Measurements from ENCODE around the gene KLK12. TPM values are rescaled to one million over a fixed set of nuclear protein-coding genes. Genes with fewer than 3 reads are reported as not detected.
A peak's percentile ranks its signal among the peaks of the same experiment; 100 is the strongest.
"Not testable (repeated sequence)": the region's sequence is repeated elsewhere in the genome, so short reads cannot be mapped to it uniquely, and the experiment has no call there.

Gene KLK12
- total RNA-seq, 1 donor from 2014 or later = not detected

- DNase-seq (ENCODE audit: low read depth in 2 of 2) = peak in 1 of 2 donors; percentile 40
These were observed 17.8 kb downstream of the KLK12 start for GRCh38 chr19:51016798-51017683.

DNA sequence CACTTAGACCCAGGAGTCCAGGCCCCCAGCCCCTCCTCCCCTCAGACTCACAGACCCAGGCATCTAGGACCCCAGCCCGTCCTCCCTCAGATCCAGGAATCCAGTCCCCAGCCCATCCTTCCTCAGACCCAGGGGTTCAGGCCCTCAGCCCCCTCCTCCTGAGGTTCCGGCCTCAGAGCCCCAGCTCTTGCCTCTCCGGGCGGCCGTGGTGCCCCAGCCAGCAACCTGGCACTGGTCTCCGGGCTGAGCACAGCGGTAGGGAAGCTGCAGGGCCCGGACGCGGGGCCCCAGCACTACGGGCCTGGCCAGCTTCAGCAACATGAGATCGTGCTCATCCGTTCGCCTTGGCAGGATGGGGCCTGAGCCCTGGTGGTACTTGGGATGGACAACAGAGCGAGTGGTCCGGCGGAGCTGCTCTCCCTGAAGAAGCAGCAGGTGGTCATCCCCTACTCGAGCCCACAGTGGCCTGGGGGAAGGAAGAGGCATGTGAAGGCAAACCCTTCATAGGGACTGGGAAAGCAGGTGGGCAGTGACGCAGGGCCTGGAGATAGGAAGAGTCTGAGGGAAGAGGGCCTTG, 19.0 kb downstream of the KLK12 start:
- no peak for DNase-seq (ENCODE audit: low read depth in 2 of 2)

GRCh38 chr19:51014242-51014641, 20.6 kb downstream of the KLK12 start:
- DNase-seq (ENCODE audit: low read depth in 2 of 2) = no peak

DNA sequence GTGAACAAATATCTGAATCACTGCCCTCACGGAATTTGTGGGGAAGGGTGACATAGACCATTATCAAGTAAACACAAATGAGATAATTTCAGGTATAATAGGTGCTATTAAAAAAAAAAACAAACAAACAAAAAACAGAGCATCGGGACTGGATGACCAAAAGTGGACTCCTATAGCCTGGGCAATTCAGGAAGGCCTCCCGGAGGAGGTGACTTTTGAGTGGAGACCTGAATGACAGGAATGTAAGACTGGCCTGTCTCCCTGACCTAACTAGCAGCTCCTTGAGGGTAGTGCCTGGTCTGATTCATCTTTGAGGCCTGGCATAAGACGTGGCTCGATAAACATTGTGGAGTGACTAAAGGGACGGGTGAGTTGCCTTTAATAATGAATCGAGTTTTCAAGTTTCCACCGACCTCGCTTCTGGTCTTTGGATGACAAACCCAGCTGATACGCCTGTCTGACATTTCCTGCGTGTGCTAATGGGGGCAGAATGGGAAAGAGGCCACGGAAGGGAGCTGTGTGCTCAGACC, 22.1 kb downstream of the KLK12 start:
- no peak for DNase-seq (ENCODE audit: low read depth in 2 of 2)

GRCh38 chr19:51010066-51010795, 24.6 kb downstream of the KLK12 start:
- no peak for DNase-seq (ENCODE audit: low read depth in 2 of 2)

- no peak for DNase-seq (ENCODE audit: low read depth in 2 of 2)
These were observed 25.5 kb downstream of the KLK12 start for GRCh38 chr19:51009061-51009891.

DNA sequence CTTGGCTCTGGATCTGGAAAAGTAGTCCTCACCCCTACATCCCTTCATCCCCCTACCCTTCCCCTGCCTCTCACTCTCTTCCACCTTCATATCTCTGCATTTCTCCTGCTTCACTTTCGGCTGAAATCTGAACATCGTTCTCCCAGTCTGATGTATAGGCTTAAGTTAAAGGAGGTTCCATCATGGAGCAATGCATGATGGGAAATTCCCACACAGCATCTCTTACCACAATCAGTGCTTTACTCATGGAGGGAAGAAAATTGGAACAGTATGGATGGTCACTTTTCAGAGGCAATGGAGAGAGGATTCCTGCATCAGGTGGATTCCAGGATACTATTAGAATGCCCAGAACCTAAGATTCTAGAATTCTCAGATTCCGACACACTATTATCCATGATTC, 27.3 kb downstream of the KLK12 start:
- no peak for DNase-seq (ENCODE audit: low read depth in 2 of 2)

DNA sequence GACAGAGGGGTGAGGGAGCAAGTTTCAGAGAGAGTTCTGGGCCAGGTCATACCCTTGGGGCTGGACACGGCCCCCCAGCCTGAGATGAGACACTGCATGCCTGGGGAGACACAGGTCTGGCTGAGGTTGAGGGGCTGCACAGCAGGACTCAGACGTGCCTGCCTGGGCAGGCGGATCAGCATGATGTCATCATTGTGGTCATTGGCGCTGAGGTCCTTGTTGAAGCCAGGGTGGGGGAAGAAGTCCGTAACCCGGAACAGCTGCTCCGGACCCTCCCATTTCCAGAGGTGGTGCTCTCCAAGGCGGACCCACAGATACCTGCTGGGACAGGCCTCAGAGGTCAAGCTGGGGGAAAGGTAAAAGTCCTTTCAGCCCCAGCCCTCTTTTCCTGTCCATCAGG, 28.4 kb downstream of the KLK12 start:
- DNase-seq (ENCODE audit: low read depth in 2 of 2) = no peak

GRCh38 chr19:51005248-51005647, 29.6 kb downstream of the KLK12 start:
- DNase-seq (ENCODE audit: low read depth in 2 of 2) = no peak

DNA sequence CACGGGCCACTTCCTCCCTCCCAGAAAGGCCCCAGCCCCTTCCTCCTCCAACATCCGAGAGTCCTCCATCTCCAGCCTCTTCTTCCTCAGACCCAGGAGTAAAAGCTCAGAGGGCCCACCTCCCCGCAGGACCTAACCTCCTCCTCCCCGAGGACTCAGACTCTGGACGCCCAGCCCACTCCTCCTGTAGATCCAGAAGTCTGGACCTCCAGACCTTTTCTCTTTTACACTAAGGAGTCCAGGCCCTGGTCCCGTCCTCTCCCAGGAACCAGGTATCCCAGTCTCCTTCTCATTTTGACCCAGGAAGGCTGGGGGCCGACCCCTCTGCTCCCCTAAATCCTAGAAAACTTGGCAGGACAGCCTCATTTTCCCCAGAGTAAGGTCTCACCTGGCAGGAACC, 31.5 kb downstream of the KLK12 start:
- no peak for DNase-seq (ENCODE audit: low read depth in 2 of 2)

DNA sequence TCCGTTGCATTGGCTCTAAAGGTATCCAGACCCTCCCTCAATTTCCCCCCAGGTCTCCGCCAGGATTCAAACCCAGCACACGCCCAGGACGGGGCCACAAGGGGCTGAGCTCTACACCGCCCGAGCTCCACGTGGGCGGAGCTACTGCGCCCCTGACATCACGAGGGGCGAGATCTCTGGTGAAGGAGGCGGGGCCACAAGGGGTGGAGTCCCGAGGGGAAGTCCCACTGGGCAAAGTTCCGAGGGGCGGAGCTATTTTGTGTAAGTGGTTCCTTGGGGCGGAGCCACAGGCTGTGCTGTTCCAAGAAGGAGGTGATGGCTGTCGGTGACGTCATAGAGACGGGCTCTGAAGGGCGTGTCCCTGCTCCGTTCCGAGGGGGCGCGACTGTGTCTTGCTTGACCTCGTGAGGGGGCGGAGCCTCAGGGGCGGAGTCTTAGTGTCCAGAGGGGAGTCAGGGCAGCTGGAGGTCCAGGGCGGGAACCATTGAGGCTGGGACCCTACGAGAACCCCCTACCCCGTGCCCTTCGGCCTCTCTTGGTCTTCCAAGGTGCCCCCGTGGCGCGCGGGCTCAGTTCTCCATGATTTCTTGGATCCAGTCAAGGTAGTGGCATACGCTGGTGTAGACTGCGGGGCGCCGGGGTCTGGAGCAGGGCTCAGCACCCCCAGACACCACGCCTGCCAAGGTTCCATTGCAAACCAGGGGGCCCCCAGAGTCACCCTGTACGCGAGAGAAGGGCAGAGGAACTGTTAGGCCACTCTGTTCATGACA, 32.1 kb downstream of the KLK12 start:
- no peak for DNase-seq (ENCODE audit: low read depth in 2 of 2)

DNA sequence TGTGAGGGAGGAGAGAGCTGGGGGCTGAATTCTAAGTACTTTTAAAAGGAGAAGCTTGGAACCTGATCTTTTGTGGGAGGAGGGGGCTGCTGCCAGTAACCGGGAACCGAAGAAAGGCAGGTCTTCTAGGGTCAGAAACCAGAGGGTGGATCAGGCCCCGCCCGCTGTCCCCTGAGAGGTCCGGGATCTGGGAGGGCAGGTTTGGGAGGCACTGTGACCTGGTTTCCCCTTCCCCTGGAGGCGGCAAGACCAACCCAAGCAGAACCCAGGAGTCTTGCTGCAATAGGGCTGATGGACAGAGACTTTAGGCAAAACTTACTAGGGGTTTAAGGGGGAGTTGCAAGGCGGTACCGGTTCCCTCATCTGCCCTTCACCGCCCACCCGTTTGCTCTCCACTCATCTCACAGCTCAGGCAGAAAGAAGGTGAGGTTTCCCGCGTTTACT, 32.7 kb downstream of the KLK12 start:
- no peak for DNase-seq (ENCODE audit: low read depth in 2 of 2)

DNA sequence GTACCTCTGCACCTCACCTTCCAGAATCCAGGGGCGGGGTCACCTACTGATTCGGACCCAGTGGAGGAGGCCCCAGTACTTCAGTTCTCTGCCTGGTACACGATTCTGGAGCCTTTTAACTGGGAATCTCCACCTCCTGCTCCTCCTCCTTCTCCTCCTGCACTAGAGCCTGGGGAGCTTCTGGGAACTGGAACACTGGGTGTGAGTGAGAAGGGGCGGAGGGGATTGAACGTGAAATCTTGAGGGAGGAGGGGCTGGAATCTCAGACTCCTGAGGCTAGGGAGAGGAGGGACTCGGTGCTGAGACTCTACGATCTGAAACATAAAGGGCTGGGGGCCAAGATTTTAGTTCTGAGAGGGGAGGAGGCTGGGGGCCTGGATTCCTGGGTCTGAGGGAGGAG, 33.3 kb downstream of the KLK12 start, which contains the start of gene KLK8:
Gene KLK8, minus strand, starts transcription at position 90 of the 400 bp plus-strand sequence. CDS start 437 bp downstream, outside the sequence.
- DNase-seq (ENCODE audit: low read depth in 2 of 2) = no peak

GRCh38 chr19:51000981-51001380, 33.8 kb downstream of the KLK12 start:
- DNase-seq (ENCODE audit: low read depth in 2 of 2) = no peak

GRCh38 chr19:51000426-51000825, 34.4 kb downstream of the KLK12 start:
- no peak for DNase-seq (ENCODE audit: low read depth in 2 of 2)

- DNase-seq (ENCODE audit: low read depth in 2 of 2) = no peak
These were observed 36.1 kb downstream of the KLK12 start for GRCh38 chr19:50998686-50999085.

GRCh38 chr19:50998061-50998460, 36.7 kb downstream of the KLK12 start:
- DNase-seq (ENCODE audit: low read depth in 2 of 2) = no peak

DNA sequence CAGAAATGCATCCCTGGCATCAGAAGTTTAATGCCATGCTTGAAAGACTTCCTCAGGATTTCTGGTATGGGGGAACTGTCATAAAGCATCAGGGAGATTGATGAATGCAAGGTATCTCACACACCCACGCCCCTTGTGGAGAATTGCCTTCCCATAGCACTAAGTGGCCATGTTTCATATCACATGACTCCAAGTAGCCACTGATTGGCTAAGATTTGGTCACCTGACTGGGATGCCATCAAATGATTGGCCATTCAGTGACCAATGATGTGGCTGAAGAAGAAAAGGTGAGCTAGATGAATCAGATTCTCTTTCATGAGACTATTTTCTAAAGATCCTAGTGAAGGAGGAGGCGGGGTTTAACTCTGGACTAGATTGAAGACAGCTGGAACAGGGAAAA, 40.7 kb downstream of the KLK12 start:
- no peak for DNase-seq (ENCODE audit: low read depth in 2 of 2)

- DNase-seq (ENCODE audit: low read depth in 2 of 2) = no peak
These were observed 42.2 kb downstream of the KLK12 start for GRCh38 chr19:50992666-50993035.

GRCh38 chr19:50984416-50984815, 50.4 kb downstream of the KLK12 start:
- DNase-seq (ENCODE audit: low read depth in 2 of 2) = not testable (repeated sequence)

Data from dermis microvascular lymphatic vessel endothelial cell (primary cell).